Activated CD4-positive, alpha-beta T cell treated with anti-CD3 and anti-CD28 coated beads for 1 hour (primary cell): Measurements from ENCODE around the gene PTPRN2.

Source experiments
- DNase-seq: peaks from one replicate; pipeline ENCODE4 v3.0.0-alpha.2; 2020

PTPRN2 gene

GRCh38 chr7:158073845-158074840 is 513.5 kb downstream of the PTPRN2 start:
- DNase-seq, result no peak

GRCh38 chr7:158072991-158073730 is 514.5 kb downstream of the PTPRN2 start:
- DNase-seq, result no peak

- DNase-seq, result no peak
Observed at GRCh38 chr7:158070222-158070920, 517.3 kb downstream of the PTPRN2 start.

GRCh38 chr7:158068853-158069252 is 518.8 kb downstream of the PTPRN2 start:
- DNase-seq, result no peak

GRCh38 chr7:158067931-158068482 is 519.6 kb downstream of the PTPRN2 start:
- DNase-seq, result no peak

GRCh38 chr7:158067219-158067930 is 520.2 kb downstream of the PTPRN2 start:
- DNase-seq, result no peak

- DNase-seq, result no peak
Observed at GRCh38 chr7:158066085-158066484, 521.5 kb downstream of the PTPRN2 start.

GRCh38 chr7:158065340-158065739 is 522.3 kb downstream of the PTPRN2 start:
- DNase-seq, result no peak

GRCh38 chr7:158064631-158065030 is 523.0 kb downstream of the PTPRN2 start:
- no peak for DNase-seq

GRCh38 chr7:158063850-158064610 is 523.6 kb downstream of the PTPRN2 start:
- no peak for DNase-seq

GRCh38 chr7:158062661-158063060 is 525.0 kb downstream of the PTPRN2 start:
- no peak for DNase-seq

GRCh38 chr7:158061884-158062656 is 525.6 kb downstream of the PTPRN2 start:
- DNase-seq, result no peak

GRCh38 chr7:158061026-158061630 is 526.5 kb downstream of the PTPRN2 start:
- DNase-seq, result no peak

GRCh38 chr7:158060216-158060615 is 527.4 kb downstream of the PTPRN2 start:
- no peak for DNase-seq

GRCh38 chr7:158057446-158057845 is 530.2 kb downstream of the PTPRN2 start:
- no peak for DNase-seq

GRCh38 chr7:158056761-158057160 is 530.9 kb downstream of the PTPRN2 start:
- no peak for DNase-seq

- DNase-seq, result no peak
Observed at GRCh38 chr7:158055726-158056510, 531.7 kb downstream of the PTPRN2 start.

- no peak for DNase-seq
Observed at GRCh38 chr7:158054611-158055010, 533.0 kb downstream of the PTPRN2 start.

GRCh38 chr7:158054081-158054480 is 533.5 kb downstream of the PTPRN2 start:
- no peak for DNase-seq
